ENCODE measurements around the gene UBA1. TPM values are rescaled to one million over a fixed set of nuclear protein-coding genes. Genes with fewer than 3 reads are reported as not detected.
"Not testable (repeated sequence)": the region's sequence is repeated elsewhere in the genome, so short reads cannot be mapped to it uniquely, and the experiment has no call there.

The UBA1 gene
- total RNA-seq, 1 donor from 2014 or later = 165 TPM

DNA sequence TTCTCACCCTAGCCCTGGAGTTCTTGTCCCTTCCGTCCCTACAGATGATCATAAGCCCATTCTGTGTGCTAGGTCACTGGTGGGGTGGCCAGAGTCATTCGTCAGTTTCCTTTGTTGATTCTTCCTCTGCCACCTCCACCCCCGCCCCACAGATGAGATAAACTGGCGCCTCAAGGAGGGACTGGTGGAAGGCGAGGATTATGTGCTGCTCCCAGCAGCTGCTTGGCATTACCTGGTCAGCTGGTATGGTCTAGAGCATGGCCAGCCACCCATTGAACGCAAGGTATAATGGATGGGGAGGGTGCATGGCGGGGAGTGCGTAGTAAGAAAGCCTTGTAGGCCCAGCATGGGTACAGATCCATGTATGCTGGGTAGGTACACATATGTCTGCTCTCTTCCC is 45.6 kb downstream of the UBA1 start:
- DNase-seq (ENCODE audit: low spot score) (no peak), ATAC-seq (no peak)
- intact Hi-C loops (cut with DNase I) = no loop called here

DNA sequence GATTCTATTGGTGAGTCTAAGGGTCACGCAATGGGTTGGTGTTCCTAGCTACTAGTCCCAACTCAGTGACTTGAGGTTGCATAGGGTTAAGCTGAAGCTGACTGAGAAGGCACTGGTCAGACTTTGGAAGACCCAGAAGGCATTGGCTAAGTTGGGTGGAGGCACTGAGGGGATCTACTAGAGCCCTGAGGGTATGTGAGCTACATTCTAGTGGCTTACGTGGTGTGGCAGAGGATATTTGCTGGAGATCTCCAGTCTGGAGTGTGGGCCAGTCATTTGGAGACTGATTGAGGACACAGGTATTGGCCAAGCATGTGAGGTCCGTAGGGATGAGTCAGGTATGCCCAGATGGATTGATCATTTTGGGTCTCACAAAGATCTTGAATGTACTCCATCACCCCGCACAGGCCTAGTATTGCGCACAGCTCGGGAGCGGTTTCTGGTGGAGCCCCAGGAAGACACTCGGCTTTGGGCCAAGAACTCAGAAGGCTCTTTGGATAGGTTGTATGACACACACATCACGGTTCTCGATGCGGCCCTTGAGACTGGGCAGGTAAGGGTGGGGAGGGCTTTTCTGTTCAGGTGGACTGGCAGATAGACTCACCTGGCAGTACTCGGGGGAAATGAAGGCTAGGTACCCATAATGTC is 46.4 kb downstream of the UBA1 start:
- no peak for DNase-seq (ENCODE audit: low spot score)
- intact Hi-C loops (cut with DNase I) = no loop called here
- ATAC-seq = no peak

DNA sequence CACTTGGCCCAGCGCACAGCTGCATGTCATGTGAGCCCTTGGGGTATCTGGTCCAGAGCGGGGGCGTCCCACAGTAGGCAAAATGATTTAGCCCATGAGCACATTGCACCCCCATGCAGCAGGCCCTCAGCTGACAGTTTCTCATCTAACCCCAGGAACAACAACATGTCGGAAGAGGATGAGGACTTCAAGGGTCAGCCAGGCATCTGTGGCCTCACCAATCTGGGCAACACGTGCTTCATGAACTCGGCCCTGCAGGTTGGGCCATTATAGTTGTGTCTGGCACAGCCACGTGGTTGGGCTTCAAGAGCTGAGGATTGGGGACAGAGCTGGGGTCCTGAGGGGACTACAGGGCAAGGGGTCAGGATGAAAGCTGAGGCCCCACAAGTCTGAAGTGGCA is 47.0 kb downstream of the UBA1 start:
- ATAC-seq (no peak), DNase-seq (ENCODE audit: low spot score) (no peak)
- intact Hi-C loops (cut with DNase I) = no loop called here

DNA sequence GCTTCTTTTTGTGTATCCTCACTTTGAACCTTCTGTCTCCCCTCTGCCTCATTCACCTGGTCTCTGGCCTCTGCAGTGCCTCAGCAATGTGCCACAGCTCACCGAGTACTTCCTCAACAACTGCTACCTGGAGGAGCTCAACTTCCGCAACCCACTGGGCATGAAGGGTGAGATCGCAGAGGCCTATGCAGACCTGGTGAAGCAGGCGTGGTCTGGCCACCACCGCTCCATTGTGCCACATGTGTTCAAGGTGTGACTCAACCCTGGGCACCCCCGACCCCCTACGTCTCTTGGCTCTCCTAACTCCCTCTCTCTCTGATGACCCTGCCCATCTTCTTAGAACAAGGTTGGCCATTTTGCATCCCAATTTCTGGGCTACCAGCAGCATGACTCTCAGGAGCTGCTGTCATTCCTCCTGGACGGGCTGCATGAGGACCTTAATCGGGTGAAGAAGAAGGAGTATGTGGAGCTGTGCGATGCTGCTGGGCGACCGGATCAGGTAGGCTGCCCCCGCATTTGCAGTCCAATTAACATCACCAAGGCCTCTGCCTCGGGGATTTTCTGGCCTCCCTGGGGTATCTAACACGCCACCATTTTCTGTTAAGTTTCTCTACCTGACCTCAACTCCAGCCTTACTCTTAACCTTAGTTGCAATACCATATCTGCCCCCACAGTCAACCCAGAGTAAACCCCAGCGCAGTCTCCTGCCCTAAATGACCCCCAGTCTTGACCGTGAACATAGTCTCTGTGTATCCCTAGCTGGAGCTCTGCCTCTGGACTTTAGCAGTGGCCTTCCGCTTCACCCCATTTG is 47.8 kb downstream of the UBA1 start:
- DNase-seq (ENCODE audit: low spot score) = no peak
- intact Hi-C loops (cut with DNase I) = no loop called here
- no peak for ATAC-seq

DNA sequence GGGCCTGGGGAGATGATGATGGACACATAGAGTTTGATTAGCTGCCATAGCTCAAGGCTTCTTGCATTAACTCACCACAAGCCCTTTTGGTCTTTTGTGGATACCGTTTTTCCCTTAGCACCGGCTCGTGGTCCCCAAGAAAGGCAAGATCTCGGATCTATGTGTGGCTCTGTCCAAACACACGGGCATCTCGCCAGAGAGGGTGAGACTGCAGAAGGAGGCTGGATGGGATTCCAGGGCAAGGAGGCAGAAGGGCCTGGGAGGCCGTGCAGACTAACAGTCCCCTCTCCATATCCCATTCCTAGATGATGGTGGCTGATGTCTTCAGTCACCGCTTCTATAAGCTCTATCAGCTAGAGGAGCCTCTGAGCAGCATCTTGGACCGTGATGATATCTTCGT is 48.7 kb downstream of the UBA1 start:
- intact Hi-C loops (cut with DNase I) = no loop called here
- ATAC-seq (no peak), DNase-seq (ENCODE audit: low spot score) (no peak)

DNA sequence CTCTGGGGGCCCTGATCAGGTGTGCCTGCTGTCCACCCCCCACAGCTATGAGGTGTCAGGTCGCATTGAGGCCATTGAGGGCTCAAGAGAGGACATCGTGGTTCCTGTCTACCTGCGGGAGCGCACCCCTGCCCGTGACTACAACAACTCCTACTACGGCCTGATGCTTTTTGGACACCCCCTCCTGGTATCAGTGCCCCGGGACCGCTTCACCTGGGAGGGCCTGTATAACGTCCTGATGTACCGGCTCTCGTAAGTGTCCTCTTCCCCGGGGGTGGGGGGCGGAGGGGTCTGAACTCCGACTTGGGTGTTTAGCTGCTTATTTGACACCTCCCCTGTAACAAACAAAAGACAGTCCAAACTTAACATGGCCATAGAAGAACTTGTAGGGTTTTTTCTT is 49.7 kb downstream of the UBA1 start:
- intact Hi-C loops (cut with DNase I) = no loop called here
- DNase-seq (ENCODE audit: low spot score) (no peak), ATAC-seq (no peak)

DNA sequence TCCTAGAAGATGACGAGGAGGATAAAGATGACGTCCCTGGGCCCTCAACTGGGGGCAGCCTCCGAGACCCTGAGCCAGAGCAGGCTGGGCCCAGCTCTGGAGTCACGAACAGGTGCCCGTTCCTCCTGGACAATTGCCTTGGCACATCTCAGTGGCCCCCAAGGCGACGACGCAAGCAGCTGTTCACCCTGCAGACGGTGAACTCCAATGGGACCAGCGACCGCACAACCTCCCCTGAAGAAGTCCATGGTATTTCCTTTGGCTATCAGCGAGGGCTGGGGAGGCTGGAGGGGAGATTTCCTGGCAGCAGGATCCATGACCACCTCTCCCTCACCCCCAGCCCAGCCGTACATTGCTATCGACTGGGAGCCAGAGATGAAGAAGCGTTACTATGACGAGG is 51.0 kb downstream of the UBA1 start:
- DNase-seq (ENCODE audit: low spot score) (no peak), ATAC-seq (no peak)
- intact Hi-C loops (cut with DNase I) = no loop called here

DNA sequence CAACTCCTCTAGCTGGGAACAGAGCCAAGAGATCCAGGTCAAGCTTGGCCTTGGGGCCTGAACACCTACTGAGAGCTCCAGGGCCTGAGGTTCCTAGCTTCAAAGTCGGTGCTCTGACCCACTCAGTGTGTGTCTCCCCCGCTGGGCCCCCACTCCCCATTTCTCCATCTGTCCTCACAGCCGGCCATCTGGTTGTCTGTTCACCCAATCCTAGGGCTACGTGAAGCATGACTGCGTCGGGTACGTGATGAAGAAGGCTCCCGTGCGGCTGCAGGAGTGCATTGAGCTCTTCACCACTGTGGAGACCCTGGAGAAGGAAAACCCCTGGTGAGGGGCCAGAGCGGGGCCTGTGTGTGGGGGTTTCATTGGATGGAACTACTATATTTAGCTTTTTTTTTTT is 51.5 kb downstream of the UBA1 start:
- intact Hi-C loops (cut with DNase I) = no loop called here
- ATAC-seq (no peak), DNase-seq (ENCODE audit: low spot score) (no peak)

DNA sequence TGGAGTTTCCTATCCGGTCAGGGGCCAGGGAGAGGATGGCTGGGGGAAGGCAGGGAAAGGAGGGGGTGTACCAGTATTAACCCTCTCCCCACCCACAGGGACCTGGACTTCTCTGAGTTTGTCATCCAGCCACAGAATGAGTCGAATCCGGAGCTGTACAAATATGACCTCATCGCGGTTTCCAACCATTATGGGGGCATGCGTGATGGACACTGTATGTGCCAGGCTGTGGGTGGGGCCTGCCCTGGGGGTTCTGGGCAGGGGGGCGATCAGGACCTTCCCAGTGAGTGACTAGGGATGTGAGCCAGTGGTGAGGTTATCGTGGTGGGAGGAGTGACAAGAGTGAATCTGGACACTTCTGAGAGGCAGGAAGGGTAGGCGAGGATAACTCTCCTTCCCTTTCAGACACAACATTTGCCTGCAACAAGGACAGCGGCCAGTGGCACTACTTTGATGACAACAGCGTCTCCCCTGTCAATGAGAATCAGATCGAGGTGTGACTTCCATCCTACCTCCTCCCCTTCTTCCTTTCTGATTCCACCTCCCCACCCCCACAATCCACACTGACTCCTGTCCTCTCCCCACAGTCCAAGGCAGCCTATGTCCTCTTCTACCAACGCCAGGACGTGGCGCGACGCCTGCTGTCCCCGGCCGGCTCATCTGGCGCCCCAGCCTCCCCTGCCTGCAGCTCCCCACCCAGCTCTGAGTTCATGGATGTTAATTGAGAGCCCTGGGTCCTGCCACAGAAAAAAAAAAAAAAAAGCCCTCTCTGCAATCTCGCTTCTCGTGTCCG is 53.8 kb downstream of the UBA1 start:
- DNase-seq (ENCODE audit: low spot score) = no peak
- peak; percentile 13 for ATAC-seq
- intact Hi-C loops (cut with DNase I) = no loop called here

DNA sequence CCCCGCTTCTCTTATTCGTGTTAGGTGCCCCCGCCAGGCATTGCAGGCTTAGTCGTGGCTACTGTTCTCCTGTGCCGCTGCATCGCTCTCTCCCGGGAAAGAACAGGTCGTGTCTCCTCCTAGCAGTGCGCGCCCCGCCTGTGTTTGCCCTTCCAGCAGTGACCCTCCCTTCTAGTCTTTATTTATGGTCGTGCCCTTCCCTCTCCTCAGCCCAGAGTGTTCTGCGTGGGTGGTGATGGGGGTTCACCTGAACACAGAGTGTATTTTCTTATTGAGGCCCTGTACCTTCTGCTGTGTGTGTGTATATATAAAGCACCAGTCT is 54.3 kb downstream of the UBA1 start:
- ATAC-seq (peak; percentile 40), DNase-seq (ENCODE audit: low spot score) (no peak)
- intact Hi-C loops (cut with DNase I) = no loop called here

DNA sequence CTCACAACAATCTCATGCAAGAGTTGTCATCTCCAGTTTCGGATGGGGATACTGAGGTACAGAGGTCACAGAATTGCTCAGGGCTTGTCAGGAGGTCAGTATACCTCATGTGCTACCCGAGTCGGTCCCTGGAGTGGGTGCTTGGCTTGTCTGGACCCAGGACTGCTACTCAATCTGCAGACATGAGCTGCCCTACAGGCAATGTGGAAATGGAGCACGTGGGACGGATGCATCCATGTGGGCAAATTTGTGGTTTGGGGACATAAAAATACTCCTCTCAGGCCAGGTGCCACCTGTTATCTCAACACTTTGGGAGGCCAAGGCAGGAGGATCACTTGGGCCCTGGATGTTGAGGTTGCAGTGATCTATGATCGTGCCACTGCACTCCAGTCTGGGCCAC is 54.9 kb downstream of the UBA1 start:
- DNase-seq (ENCODE audit: low spot score) = no peak
- ATAC-seq = no peak
- intact Hi-C loops (cut with DNase I) = no loop called here

DNA sequence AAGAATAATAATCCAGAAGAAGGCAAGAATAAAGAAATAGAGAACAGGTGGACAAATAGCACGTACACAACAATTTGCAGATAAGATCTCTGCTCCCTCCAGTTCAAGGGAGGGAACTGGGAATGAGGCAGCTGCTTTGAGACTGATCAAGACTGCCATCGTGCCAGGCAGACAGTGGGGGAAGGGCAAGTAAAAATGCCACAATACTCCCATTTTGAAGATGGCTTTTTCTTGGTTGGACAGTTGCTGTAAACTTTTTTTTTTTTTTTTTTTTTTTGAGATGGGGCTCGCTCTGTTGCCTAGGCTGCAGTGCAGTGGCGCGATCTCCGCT is 56.4 kb downstream of the UBA1 start:
- intact Hi-C loops (cut with DNase I) = no loop called here
- no peak for ATAC-seq
- DNase-seq (ENCODE audit: low spot score) = no peak

DNA sequence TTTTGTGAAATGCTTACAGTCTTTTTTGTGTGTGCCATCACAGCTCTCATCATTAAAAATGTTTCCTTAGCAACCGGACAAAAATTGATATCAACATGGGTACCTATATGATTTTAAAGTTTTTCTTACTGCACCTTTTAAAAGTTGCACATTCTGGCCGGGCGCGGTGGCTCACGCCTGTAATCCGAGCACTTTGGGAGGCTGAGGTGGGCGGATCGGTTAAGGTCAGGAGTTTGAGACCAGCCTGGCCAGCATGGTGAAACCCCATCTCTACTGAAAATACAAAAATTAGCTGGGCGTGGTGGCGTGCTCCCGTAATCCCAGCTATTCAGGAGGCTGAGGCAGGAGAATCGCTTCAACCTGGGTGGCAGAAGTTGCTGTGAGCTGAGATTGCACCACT is 64.0 kb downstream of the UBA1 start:
- intact Hi-C loops (cut with DNase I); ATAC-seq; DNase-seq (ENCODE audit: low spot score): not testable (repeated sequence)

Other genes with a start within 250 kb of the UBA1 start
- 6.0 TPM for gene RGN, start 115.4 kb upstream of the UBA1 start, total RNA-seq
- 29.5 TPM for gene NDUFB11, start 49.1 kb upstream of the UBA1 start, total RNA-seq
- 27.4 TPM for gene RBM10, start 48.6 kb upstream of the UBA1 start, total RNA-seq
- gene CDK16, start 24.9 kb downstream of the UBA1 start, total RNA-seq = 55.9 TPM
- gene USP11, start 39.2 kb downstream of the UBA1 start, total RNA-seq = 81.0 TPM
- gene ZNF157, start 176.7 kb downstream of the UBA1 start, total RNA-seq = 0.71 TPM

Measured in sciatic nerve (tissue), 2 donors.